Measurements from ENCODE around the gene RNF166.

The RNF166 gene

GRCh38 chr16:88705801-88706228 is 393 bp downstream of the RNF166 start:
- DNase-seq = no peak

- DNase-seq = no peak
Measured at GRCh38 chr16:88705076-88705684, 1.0 kb downstream of the RNF166 start.

- DNase-seq = no peak
Measured at GRCh38 chr16:88703486-88704309, 2.5 kb downstream of the RNF166 start.

GRCh38 chr16:88702371-88703210 is 3.6 kb downstream of the RNF166 start:
- no peak for DNase-seq

- no peak for DNase-seq
Measured at GRCh38 chr16:88701581-88702370, 4.4 kb downstream of the RNF166 start.

GRCh38 chr16:88700636-88701482 is 5.3 kb downstream of the RNF166 start:
- DNase-seq = peak; percentile 76

- no peak for DNase-seq
Measured at GRCh38 chr16:88700322-88700635, 5.9 kb downstream of the RNF166 start.

GRCh38 chr16:88699180-88699579 is 7.0 kb downstream of the RNF166 start:
- DNase-seq = no peak

- no peak for DNase-seq
Measured at GRCh38 chr16:88698646-88699045, 7.6 kb downstream of the RNF166 start.

- DNase-seq = no peak
Measured at GRCh38 chr16:88697831-88698615, 8.2 kb downstream of the RNF166 start.

GRCh38 chr16:88697116-88697830 is 8.9 kb downstream of the RNF166 start:
- DNase-seq = no peak

- DNase-seq = no peak
Measured at GRCh38 chr16:88696441-88696840, 9.8 kb downstream of the RNF166 start.

GRCh38 chr16:88695753-88696152 is 10.5 kb downstream of the RNF166 start:
- no peak for DNase-seq

GRCh38 chr16:88695218-88695617 is 11.0 kb downstream of the RNF166 start:
- no peak for DNase-seq

- DNase-seq = no peak
Measured at GRCh38 chr16:88694221-88695087, 11.8 kb downstream of the RNF166 start.

GRCh38 chr16:88693420-88694177 is 12.6 kb downstream of the RNF166 start:
- no peak for DNase-seq

- no peak for DNase-seq
Measured at GRCh38 chr16:88692861-88693260, 13.3 kb downstream of the RNF166 start.

- no peak for DNase-seq
Measured at GRCh38 chr16:88691924-88692560, 14.2 kb downstream of the RNF166 start.
